Suprapubic skin (tissue), 4 donors: Measurements from ENCODE around the gene TWIST2. TPM values are rescaled to one million over a fixed set of nuclear protein-coding genes. Genes with fewer than 3 reads are reported as not detected.

Source experiments
- DNase-seq, 2 donors: peaks; one replicate each; pipeline ENCODE4 v3.0.0-alpha.2; 2019; ENCODE audit warnings: low spot score in 2 of 2
- H3K27ac ChIP-seq: fragments of 200-600 bp; sonication (generic); one replicate; pipeline ENCODE4 v1.5.1; 2019
- H3K27me3 ChIP-seq: fragments of 200-600 bp; sonication (generic); one replicate; pipeline ENCODE4 v1.5.1; 2019
- H3K36me3 ChIP-seq: fragments of 200-600 bp; sonication (generic); one replicate; pipeline ENCODE4 v1.5.1; 2019
- H3K4me1 ChIP-seq: fragments of 200-600 bp; sonication (generic); one replicate; pipeline ENCODE4 v1.5.1; 2019
- H3K4me3 ChIP-seq: fragments of 200-600 bp; sonication (generic); one replicate; pipeline ENCODE4 v1.5.1; 2019; ENCODE audit warnings: mild to moderate bottlenecking
- H3K9me3 ChIP-seq: fragments of 200-600 bp; sonication (generic); one replicate; pipeline ENCODE4 v1.5.1; 2019
- EP300 ChIP-seq: sonication (generic); formaldehyde crosslinking; IDR thresholded peaks from one replicate; pipeline ENCODE4 v1.6.1; 2017; ENCODE audit warnings: antibody characterized with exemption
- POLR2A ChIP-seq, 2 donors: fragments of 450-650 bp; IDR thresholded peaks; one replicate each; pipeline ENCODE4 v1.6.1; 2017; ENCODE audit warnings: antibody characterized with exemption in 2 of 2, mild to moderate bottlenecking in 2 of 2, moderate library complexity in 2 of 2
- POLR2AphosphoS5 ChIP-seq, 3 donors: sonication (generic); formaldehyde crosslinking; IDR thresholded peaks; one replicate each; pipeline ENCODE4 v1.6.1; 2017; ENCODE audit warnings: antibody characterized with exemption in 3 of 3
- WGBS: methylation state at CpG from one replicate; pipeline ENCODE4 v1.1.5; 2018; 5-methylcytosine and 5-hydroxymethylcytosine counted together
- total RNA-seq, 4 donors: library from RNA; depleted of rRNA; stranded (reverse); fragments of >200 nt; gene quantifications; one replicate each; pipeline ENCODE4 v1.1.0, GENCODE V29; 2016
- TF ChIP-seq, protein P1 (sequence below), 2 donors: fragments of 200-600 bp in 1 of 2; fragments of 450-650 bp in 1 of 2; sonication (generic) in 1 of 2; IDR thresholded peaks; one replicate each; pipeline ENCODE4 v1.5.1; 2016 to 2019; ENCODE audit warnings: antibody characterized with exemption in 2 of 2, mild to moderate bottlenecking in 1 of 2, moderate library complexity in 1 of 2

The TWIST2 gene
- total RNA-seq, 4 donors from 2014 or later: 14.7 to 72.7 (median 30.4) TPM

- peak in 1 of 2 donors; percentile 77 for DNase-seq
- Histone ChIP-seq H3K27ac (peak overlapping the region; percentile 28), H3K4me1 (no peaks in the 10 kb centered on the region), H3K27me3 (peaks cover 36% of the 10 kb centered on the region), H3K9me3 (no peaks in the 10 kb centered on the region), H3K36me3 (no peaks in the 10 kb centered on the region), H3K4me3 (no peak overlapping the region)
- TF ChIP-seq POLR2A (IDR thresholded peaks at IDR 0.05) (no peak), POLR2AphosphoS5 (IDR thresholded peaks at IDR 0.05) (no peak), EP300 (no peak)
- TF ChIP-seq, protein P1, sequence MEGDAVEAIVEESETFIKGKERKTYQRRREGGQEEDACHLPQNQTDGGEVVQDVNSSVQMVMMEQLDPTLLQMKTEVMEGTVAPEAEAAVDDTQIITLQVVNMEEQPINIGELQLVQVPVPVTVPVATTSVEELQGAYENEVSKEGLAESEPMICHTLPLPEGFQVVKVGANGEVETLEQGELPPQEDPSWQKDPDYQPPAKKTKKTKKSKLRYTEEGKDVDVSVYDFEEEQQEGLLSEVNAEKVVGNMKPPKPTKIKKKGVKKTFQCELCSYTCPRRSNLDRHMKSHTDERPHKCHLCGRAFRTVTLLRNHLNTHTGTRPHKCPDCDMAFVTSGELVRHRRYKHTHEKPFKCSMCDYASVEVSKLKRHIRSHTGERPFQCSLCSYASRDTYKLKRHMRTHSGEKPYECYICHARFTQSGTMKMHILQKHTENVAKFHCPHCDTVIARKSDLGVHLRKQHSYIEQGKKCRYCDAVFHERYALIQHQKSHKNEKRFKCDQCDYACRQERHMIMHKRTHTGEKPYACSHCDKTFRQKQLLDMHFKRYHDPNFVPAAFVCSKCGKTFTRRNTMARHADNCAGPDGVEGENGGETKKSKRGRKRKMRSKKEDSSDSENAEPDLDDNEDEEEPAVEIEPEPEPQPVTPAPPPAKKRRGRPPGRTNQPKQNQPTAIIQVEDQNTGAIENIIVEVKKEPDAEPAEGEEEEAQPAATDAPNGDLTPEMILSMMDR (IDR thresholded peaks at IDR 0.05): no peak
- WGBS: 68% methylated on average over 7 of the region's 16 CpGs
Measured at GRCh38 chr2:238856713-238857567, 9.1 kb downstream of the TWIST2 start.

GRCh38 chr2:238857959-238858358, 10.1 kb downstream of the TWIST2 start:
- Histone ChIP-seq H3K4me1 (peaks cover 3% of the 10 kb centered on the region), H3K36me3 (no peaks in the 10 kb centered on the region), H3K27me3 (peaks cover 34% of the 10 kb centered on the region), H3K9me3 (no peaks in the 10 kb centered on the region), H3K4me3 (no peak overlapping the region), H3K27ac (no peak overlapping the region)
- WGBS: 67% methylated on average over 4 of the region's 4 CpGs
- TF ChIP-seq, protein P1 (IDR thresholded peaks at IDR 0.05): no peak
- TF ChIP-seq POLR2A (IDR thresholded peaks at IDR 0.05): no peak
- no peak for TF ChIP-seq EP300
- TF ChIP-seq POLR2AphosphoS5 (IDR thresholded peaks at IDR 0.05): no peak
- DNase-seq: peak in 1 of 2 donors; percentile 31

GRCh38 chr2:238859636-238860347, 11.9 kb downstream of the TWIST2 start:
- Histone ChIP-seq H3K27ac (no peak overlapping the region), H3K4me3 (no peak overlapping the region), H3K27me3 (peaks cover 24% of the 10 kb centered on the region), H3K9me3 (no peaks in the 10 kb centered on the region), H3K36me3 (no peaks in the 10 kb centered on the region), H3K4me1 (peaks cover 15% of the 10 kb centered on the region)
- peak in 1 of 2 donors; percentile 70 for DNase-seq
- WGBS: 62% methylated on average over 14 of the region's 14 CpGs
- TF ChIP-seq POLR2A (IDR thresholded peaks at IDR 0.05) (no peak), POLR2AphosphoS5 (IDR thresholded peaks at IDR 0.05) (no peak), EP300 (no peak)
- TF ChIP-seq, protein P1 (IDR thresholded peaks at IDR 0.05): no peak

DNA sequence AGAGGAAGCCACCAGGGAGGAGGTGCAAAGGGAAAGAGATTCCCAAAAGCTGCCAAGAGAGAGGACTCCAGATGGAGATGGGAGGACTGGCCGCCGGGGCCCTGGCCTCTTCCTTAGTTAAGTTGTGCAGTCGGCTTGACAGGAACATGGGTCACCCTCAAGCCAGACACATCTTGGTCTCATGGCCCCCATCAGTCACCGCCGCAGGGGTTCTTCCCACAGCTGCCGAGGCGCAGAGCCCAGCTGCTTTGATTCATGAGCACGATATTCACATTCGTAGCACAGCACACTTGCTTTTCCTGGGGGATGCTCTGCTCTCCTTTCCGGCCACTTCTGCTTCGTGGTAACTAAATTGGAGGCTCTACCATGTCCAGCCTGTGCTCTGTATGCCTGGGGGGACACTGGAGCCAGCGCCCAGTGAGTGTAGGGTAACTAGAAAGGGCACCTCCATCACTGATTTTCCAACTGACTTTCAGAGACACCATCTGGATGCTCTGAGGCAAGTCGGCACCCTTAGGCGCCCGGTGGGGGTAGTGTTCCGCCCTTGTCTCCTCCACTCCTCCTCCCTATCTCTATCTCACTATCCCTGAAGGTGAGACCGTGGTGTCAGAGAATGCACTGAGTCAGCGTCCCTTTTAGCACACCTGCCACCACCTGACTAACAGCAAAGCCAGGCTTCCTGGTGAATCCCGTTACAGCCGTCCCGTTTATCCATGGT, 13.3 kb downstream of the TWIST2 start:
- H3K27ac ChIP-seq: peak overlapping the region; percentile 59
- TF ChIP-seq POLR2A (IDR thresholded peaks at IDR 0.05) (no peak), EP300 (no peak), POLR2AphosphoS5 (IDR thresholded peaks at IDR 0.05) (no peak)
- TF ChIP-seq, protein P1 (IDR thresholded peaks at IDR 0.05): no peak
- H3K36me3 ChIP-seq: no peaks in the 10 kb centered on the region
- peaks cover 22% of the 10 kb centered on the region for H3K4me1 ChIP-seq
- peak; percentile 59 to 79 for DNase-seq
- H3K4me3 ChIP-seq: peak overlapping the region; percentile 12
- H3K9me3 ChIP-seq: no peaks in the 10 kb centered on the region
- WGBS: 70% methylated on average over 21 of the region's 21 CpGs
- H3K27me3 ChIP-seq: peaks cover 15% of the 10 kb centered on the region
